Mesenteric fat pad (tissue), 1 donor: ENCODE results near the gene ONECUT3. TPM values are rescaled to one million over a fixed set of nuclear protein-coding genes. Genes with fewer than 3 reads are reported as not detected.

Source experiments
- DNase-seq: peaks from one replicate; pipeline ENCODE4 v3.0.0-alpha.2; 2020; ENCODE audit warnings: low spot score
- total RNA-seq: library from RNA; stranded (reverse); fragmentation: NEBNext Ultra II Directional; extraction: Animal tissue kit (Norgen Biotek cat#: 25700); gene quantifications from one replicate; pipeline ENCODE4 v1.2.1, GENCODE V29; 2021
- donor health status: DM: yes; HTN: yes; CAD: no.

Gene ONECUT3
- total RNA-seq, 1 donor from 2014 or later: not detected

GRCh38 chr19:1767464-1767933 lies 14.2 kb downstream of the ONECUT3 start:
- DNase-seq: no peak

GRCh38 chr19:1768248-1768647 lies 14.9 kb downstream of the ONECUT3 start:
- DNase-seq: no peak

- no peak for DNase-seq
These were observed 15.8 kb downstream of the ONECUT3 start for GRCh38 chr19:1768918-1769644.

GRCh38 chr19:1769645-1769985 lies 16.3 kb downstream of the ONECUT3 start:
- no peak for DNase-seq

GRCh38 chr19:1770866-1771576 lies 17.7 kb downstream of the ONECUT3 start:
- DNase-seq: no peak

GRCh38 chr19:1773184-1773583 lies 19.9 kb downstream of the ONECUT3 start:
- no peak for DNase-seq

GRCh38 chr19:1774989-1775772 lies 21.9 kb downstream of the ONECUT3 start:
- no peak for DNase-seq

GRCh38 chr19:1775951-1776605 lies 22.8 kb downstream of the ONECUT3 start:
- no peak for DNase-seq

GRCh38 chr19:1776606-1777147 lies 23.4 kb downstream of the ONECUT3 start:
- DNase-seq: no peak

GRCh38 chr19:1777149-1777548 lies 23.8 kb downstream of the ONECUT3 start:
- no peak for DNase-seq

GRCh38 chr19:1779574-1779973 lies 26.3 kb downstream of the ONECUT3 start:
- DNase-seq: no peak

- no peak for DNase-seq
These were observed 27.1 kb downstream of the ONECUT3 start for GRCh38 chr19:1780272-1780958.

GRCh38 chr19:1782521-1782920 lies 29.2 kb downstream of the ONECUT3 start:
- no peak for DNase-seq

GRCh38 chr19:1783354-1783753 lies 30.0 kb downstream of the ONECUT3 start:
- no peak for DNase-seq

GRCh38 chr19:1783874-1784273 lies 30.6 kb downstream of the ONECUT3 start:
- DNase-seq: no peak

- no peak for DNase-seq
These were observed 32.0 kb downstream of the ONECUT3 start for GRCh38 chr19:1785310-1785709.

GRCh38 chr19:1786668-1787067 lies 33.4 kb downstream of the ONECUT3 start:
- DNase-seq: no peak

- no peak for DNase-seq
These were observed 33.8 kb downstream of the ONECUT3 start for GRCh38 chr19:1787116-1787515.

GRCh38 chr19:1789261-1790041 lies 36.1 kb downstream of the ONECUT3 start:
- no peak for DNase-seq
